Osteocyte (in vitro differentiated cells): ENCODE results near the gene VPS8. TPM values are rescaled to one million over a fixed set of nuclear protein-coding genes. Genes with fewer than 3 reads are reported as not detected.
"Not testable (repeated sequence)": the region's sequence is repeated elsewhere in the genome, so short reads cannot be mapped to it uniquely, and the experiment has no call there.

ENCODE experiments used
- DNase-seq: peaks from one replicate; pipeline ENCODE4 v3.0.0; 2021; ENCODE audit warnings: mixed read lengths; ENCODE audit not compliant: unreplicated experiment; ENCODE audit errors: extremely low spot score
- H3K27ac Mint-ChIP-seq: one replicate; pipeline ENCODE4 v1.8.0; 2021; ENCODE audit warnings: mild to moderate bottlenecking, mixed read lengths; ENCODE audit not compliant: unreplicated experiment
- H3K27me3 Mint-ChIP-seq: one replicate; pipeline ENCODE4 v1.8.0; 2021; ENCODE audit warnings: mixed read lengths; ENCODE audit not compliant: unreplicated experiment
- H3K36me3 Mint-ChIP-seq: one replicate; pipeline ENCODE4 v1.8.0; 2021; ENCODE audit warnings: mixed read lengths; ENCODE audit not compliant: unreplicated experiment
- H3K4me1 Mint-ChIP-seq: one replicate; pipeline ENCODE4 v1.8.0; 2021; ENCODE audit warnings: mixed read lengths; ENCODE audit not compliant: unreplicated experiment
- H3K4me3 Mint-ChIP-seq: one replicate; pipeline ENCODE4 v1.8.0; 2021; ENCODE audit warnings: mild to moderate bottlenecking, moderate library complexity, mixed read lengths; ENCODE audit not compliant: unreplicated experiment
- H3K9me3 Mint-ChIP-seq: one replicate; pipeline ENCODE4 v1.8.0; 2021; ENCODE audit warnings: mixed read lengths; ENCODE audit not compliant: unreplicated experiment
- total RNA-seq: library from RNA; stranded (reverse); gene quantifications from 2 replicates; pipeline ENCODE4 v1.2.1, GENCODE V29; 2021
- TF ChIP-seq, protein P1 (sequence below): fragments of 200-600 bp; sonication (generic); IDR thresholded peaks from 2 replicates; pipeline ENCODE4 v1.5.0; 2021; ENCODE audit warnings: antibody characterized with exemption, mild to moderate bottlenecking, moderate library complexity

Gene VPS8
- total RNA-seq, 1 donor from 2014 or later, result 53.5 TPM

DNA sequence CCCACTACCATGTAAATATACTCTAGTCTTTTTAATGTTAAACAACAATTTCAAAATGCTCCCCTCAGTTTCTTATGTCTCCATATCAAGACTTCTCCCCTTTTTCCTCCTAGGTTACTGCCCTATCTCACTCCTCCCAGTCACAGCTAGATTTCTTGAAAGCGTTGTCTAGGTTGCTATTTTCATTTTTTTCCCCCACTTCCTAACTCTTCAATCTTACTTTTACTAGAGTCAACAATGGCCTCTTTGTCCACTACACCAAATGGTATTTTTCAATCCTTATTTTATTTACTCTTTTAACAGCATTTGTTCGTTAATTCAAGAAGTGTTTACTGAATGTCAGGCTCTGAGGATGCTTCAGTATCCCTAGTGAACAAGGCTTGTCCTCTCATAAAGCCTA lies 84.4 kb downstream of the VPS8 start:
- Mint-ChIP-seq H3K4me1 (no peaks in the 10 kb centered on the region), H3K36me3 (peaks cover 15% of the 10 kb centered on the region), H3K9me3 (no peaks in the 10 kb centered on the region), H3K27ac (no peak overlapping the region), H3K4me3 (no peak overlapping the region), H3K27me3 (no peaks in the 10 kb centered on the region)
- DNase-seq, result no peak
- TF ChIP-seq, protein P1, sequence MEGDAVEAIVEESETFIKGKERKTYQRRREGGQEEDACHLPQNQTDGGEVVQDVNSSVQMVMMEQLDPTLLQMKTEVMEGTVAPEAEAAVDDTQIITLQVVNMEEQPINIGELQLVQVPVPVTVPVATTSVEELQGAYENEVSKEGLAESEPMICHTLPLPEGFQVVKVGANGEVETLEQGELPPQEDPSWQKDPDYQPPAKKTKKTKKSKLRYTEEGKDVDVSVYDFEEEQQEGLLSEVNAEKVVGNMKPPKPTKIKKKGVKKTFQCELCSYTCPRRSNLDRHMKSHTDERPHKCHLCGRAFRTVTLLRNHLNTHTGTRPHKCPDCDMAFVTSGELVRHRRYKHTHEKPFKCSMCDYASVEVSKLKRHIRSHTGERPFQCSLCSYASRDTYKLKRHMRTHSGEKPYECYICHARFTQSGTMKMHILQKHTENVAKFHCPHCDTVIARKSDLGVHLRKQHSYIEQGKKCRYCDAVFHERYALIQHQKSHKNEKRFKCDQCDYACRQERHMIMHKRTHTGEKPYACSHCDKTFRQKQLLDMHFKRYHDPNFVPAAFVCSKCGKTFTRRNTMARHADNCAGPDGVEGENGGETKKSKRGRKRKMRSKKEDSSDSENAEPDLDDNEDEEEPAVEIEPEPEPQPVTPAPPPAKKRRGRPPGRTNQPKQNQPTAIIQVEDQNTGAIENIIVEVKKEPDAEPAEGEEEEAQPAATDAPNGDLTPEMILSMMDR, result no peak

DNA sequence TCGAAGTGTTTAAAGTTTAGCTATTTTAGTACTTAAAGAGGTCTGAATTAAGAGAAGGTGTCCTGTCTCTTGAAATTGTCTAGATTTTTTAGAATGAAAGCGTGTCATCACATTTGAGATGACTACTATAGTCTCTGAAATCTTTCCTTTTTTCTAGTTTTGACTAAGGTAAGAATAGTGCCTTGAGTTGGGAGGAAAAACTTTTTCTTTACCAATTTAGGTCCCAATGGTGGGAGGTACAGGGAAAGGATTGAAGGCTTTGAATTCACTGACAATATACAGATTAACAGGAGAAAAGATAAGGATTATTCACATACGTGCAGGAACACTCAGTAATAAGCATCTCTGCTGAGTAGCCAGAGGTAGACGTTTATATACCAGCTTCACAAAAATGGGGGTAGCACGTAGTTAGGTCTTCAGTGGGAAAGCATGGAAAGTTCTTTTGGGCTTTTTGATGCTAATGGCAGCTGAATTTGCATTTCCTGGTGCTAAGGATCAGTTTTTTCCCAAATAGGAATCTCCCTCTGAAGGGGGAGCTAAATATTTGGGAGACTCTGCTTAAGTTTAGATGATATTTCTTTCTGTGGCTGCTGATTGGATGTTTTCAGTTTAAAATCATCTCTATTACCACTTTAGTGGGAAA lies 88.1 kb downstream of the VPS8 start:
- H3K27ac Mint-ChIP-seq, result no peak overlapping the region
- no peaks in the 10 kb centered on the region for H3K4me1 Mint-ChIP-seq
- H3K4me3 Mint-ChIP-seq, result no peak overlapping the region
- no peaks in the 10 kb centered on the region for H3K27me3 Mint-ChIP-seq
- H3K36me3 Mint-ChIP-seq, result peaks cover 31% of the 10 kb centered on the region
- no peak for DNase-seq
- peaks cover 11% of the 10 kb centered on the region for H3K9me3 Mint-ChIP-seq
- TF ChIP-seq, protein P1, result no peak

DNA sequence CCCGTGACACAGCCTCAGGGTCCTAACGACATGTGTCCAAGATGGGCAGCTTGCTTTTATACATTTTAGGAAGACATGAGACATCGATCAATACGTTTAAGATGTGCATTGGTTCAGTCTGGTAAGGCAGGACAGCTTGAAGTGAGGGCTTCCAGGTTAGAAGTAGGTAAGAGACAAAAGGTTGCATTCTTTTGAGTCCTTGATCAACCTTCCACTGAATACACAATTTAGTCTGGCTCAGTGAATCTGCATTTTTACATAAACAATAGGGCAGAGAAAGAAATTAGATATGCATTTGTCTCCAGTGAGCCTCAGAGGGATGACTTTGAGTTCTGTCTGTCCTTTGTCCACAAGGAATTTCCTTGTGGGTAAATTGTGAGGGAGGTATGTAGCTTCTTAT lies 95.1 kb downstream of the VPS8 start:
- not testable (repeated sequence) for H3K27ac Mint-ChIP-seq, H3K27me3 Mint-ChIP-seq, H3K4me3 Mint-ChIP-seq, DNase-seq
- peaks cover 15% of the 10 kb centered on the region for H3K9me3 Mint-ChIP-seq
- H3K4me1 Mint-ChIP-seq, result peaks cover 41% of the 10 kb centered on the region
- H3K36me3 Mint-ChIP-seq, result peaks cover 35% of the 10 kb centered on the region

DNA sequence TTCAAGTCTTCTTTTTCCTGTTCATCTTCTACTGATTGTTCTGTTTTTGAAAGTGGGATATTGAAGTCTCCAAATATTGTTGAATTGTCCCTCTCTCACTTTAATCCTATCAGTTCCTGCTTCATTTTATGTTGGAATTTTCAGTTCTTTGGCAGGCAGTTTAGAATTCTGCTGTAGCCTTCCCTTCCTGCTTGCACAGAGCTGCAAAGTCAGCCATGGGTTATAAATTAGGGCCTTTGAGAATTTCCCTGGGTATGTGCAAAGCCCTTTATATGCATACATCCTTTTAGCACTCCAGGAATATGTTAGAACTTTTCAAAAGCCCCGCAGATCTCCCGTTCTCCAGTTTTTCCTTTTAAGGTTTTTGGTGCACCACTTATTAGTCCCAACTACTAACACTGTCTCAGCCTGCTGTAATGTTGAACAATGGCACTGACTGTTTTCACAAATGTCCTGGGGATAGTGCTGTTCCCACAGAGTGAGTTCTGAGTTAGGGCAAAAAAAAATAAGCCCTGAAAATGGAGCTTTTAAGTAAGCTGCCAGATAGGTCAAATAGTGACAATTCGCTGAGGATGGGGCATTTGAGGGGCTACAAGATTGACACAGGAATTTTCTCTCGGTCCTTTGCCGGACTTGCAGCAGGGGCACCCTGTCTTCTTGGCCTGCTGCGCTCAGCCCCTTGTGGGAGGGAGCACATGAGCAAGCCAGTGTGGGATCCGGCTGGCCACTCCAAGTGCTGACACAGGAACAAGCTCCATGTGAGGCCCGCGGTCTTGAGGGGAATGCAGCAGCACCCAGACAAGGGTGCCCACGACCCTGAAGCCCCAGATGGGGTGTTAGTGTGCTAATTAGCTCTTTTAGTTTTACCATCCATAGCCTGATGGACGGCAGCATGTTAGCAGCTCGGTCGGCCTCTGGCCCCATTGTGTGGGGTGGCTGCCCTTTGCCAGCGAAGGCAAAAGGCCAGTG lies 96.0 kb downstream of the VPS8 start:
- peak overlapping the region; percentile 69 for H3K27ac Mint-ChIP-seq
- no peak overlapping the region for H3K4me3 Mint-ChIP-seq
- no peaks in the 10 kb centered on the region for H3K27me3 Mint-ChIP-seq
- no peak for DNase-seq
- TF ChIP-seq, protein P1, result no peak
- H3K36me3 Mint-ChIP-seq, result peaks cover 41% of the 10 kb centered on the region
- H3K4me1 Mint-ChIP-seq, result peaks cover 41% of the 10 kb centered on the region
- peaks cover 15% of the 10 kb centered on the region for H3K9me3 Mint-ChIP-seq

DNA sequence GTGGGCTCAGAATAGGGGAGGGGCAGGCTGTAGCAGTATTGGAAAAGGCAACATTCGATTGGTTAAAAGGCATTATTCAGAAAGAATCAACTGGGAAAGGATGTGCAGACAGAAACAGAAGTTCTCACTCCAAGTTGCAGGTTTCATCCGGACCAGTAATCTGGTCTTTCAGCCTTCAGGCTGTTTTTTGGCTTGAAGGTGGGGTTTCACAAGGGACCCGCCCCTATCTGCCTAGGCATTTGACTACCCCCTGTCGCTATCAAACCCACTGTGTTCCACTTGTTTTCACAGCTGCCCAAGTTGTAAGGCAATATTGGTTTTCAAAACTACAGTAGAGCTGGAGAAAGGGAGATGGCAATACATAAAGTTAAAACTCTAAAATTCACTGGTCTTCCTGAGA lies 96.9 kb downstream of the VPS8 start:
- H3K4me1 Mint-ChIP-seq, result peaks cover 41% of the 10 kb centered on the region
- H3K27ac Mint-ChIP-seq, result peak overlapping the region; percentile 69
- peak overlapping the region; percentile 23 for H3K4me3 Mint-ChIP-seq
- H3K9me3 Mint-ChIP-seq, result peaks cover 13% of the 10 kb centered on the region
- TF ChIP-seq, protein P1, result no peak
- DNase-seq, result no peak
- H3K36me3 Mint-ChIP-seq, result peaks cover 40% of the 10 kb centered on the region
- H3K27me3 Mint-ChIP-seq, result no peaks in the 10 kb centered on the region
